Measurements from ENCODE around the gene SNX8. TPM values are rescaled to one million over a fixed set of nuclear protein-coding genes. Genes with fewer than 3 reads are reported as not detected.

The SNX8 gene
- total and polyA plus RNA-seq, 2 of the 8 experiments (the other 6 are each of a cell fraction or from before 2014, with no cell fraction given) = 46.2 to 70.8 TPM

- Histone ChIP-seq H4K20me1 (replicated peaks in 1 of 2; ENCODE audit: control insufficient read depth in 1 of 2, insufficient read depth in 2 of 2, low read length in 2 of 2) (peaks cover 0 to 9% of the 10 kb centered on the region in 2 experiments), H2AFZ (ENCODE audit: low read length) (no peak overlapping the region), H3K14ac (ENCODE audit: insufficient read length) (no peak overlapping the region), H3K4me2 (ENCODE audit: insufficient read depth in 1 of 2, low read depth in 2 of 2, low read length in 2 of 2) (no peak overlapping the region), H3K79me2 (ENCODE audit: control insufficient read depth in 1 of 2, insufficient read depth in 2 of 2, low read length in 2 of 2) (no peaks in the 10 kb centered on the region), H2BK120ac (replicated peaks; ENCODE audit: low read depth, low read length) (no peak overlapping the region), H3K79me1 (ENCODE audit: low read depth, low read length) (no peaks in the 10 kb centered on the region), H3K4me3 (ENCODE audit: extremely low read depth in 1 of 4, insufficient read depth in 2 of 4, low read depth in 3 of 4, low read length in 4 of 4) (no peak overlapping the region), H3K9me3 (ENCODE audit: insufficient read depth in 2 of 2, low read depth in 1 of 2, low read length in 1 of 2) (no peaks in the 10 kb centered on the region), H3K4me1 (replicated peaks in 1 of 4; ENCODE audit: control insufficient read depth in 3 of 4, insufficient read depth in 4 of 4, low read length in 3 of 4) (no peaks in the 10 kb centered on the region), H2BK15ac (ENCODE audit: low read length) (no peak overlapping the region; the same call in 1 of the 2 replicates), H4K8ac (ENCODE audit: extremely low read depth, insufficient read depth, low read length) (no peak overlapping the region; the same call in 1 of the 2 replicates), H3K4ac (replicated peaks; ENCODE audit: insufficient read length, low read depth, low read length) (no peak overlapping the region), H2BK12ac (ENCODE audit: low read depth, low read length) (no peak overlapping the region), H4K5ac (ENCODE audit: insufficient read length, low read depth, low read length) (no peak overlapping the region), H3K23ac (ENCODE audit: insufficient read length) (no peak overlapping the region), H3K23me2 (ENCODE audit: low read depth, low read length) (no peaks in the 10 kb centered on the region), H3K27ac (ENCODE audit: low read depth, low read length) (no peak overlapping the region), H2AK5ac (ENCODE audit: low read depth, low read length) (no peak overlapping the region), H2BK20ac (ENCODE audit: low read length) (no peak overlapping the region), H3K27me3 (replicated peaks in 1 of 4; ENCODE audit: control insufficient read depth in 3 of 4, extremely low read depth in 1 of 4, insufficient read depth in 3 of 4, low read length in 3 of 4) (no peaks in the 10 kb centered on the region), H3K18ac (ENCODE audit: extremely low read depth, low read length) (no peak overlapping the region), H3K9ac (replicated peaks in 1 of 4; ENCODE audit: extremely low read depth in 1 of 4, low read depth in 3 of 4, low read length in 3 of 4) (no peak overlapping the region), H3K36me3 (ENCODE audit: control insufficient read depth in 2 of 4, insufficient read depth in 4 of 4, low read length in 3 of 4) (peaks cover 0 to 14% (median 0%) of the 10 kb centered on the region in 4 experiments; a peak in 4 of 8 replicates), H4K91ac (replicated peaks; ENCODE audit: insufficient read length, low read length) (no peak overlapping the region), H3K56ac (replicated peaks; ENCODE audit: insufficient read length, low read depth, low read length) (no peak overlapping the region), H2BK5ac (ENCODE audit: low read depth, low read length) (no peak overlapping the region)
- ChIA-PET CTCF (ENCODE audit: partially characterized antibody) (interaction anchor here (0.6 to 1.7 kb wide), 4 partner anchors 45 to 672 kb away, joined by 3 to 4 read pairs (median 3); no protein-coding TSS in a partner anchor), POLR2A (ENCODE audit: partially characterized antibody) (interaction anchor here (0.7 to 3.1 kb wide), 8 partner anchors 7 to 100 kb away, joined by 3 to 11 read pairs (median 5); partner anchors contain the start of genes EIF3B, MAD1L1, MRM2 and NUDT1)
- no peak for DNase-seq (ENCODE audit: low read depth in 1 of 2, low spot score in 2 of 2)
- no peak for FAIRE-seq
- 93% methylated on average over 31 of the region's 31 CpGs; no CpG with 5 or more reads in 1 of the 2 experiments for WGBS, 2 experiments (ENCODE audit: extremely low coverage in 1 of 2, insufficient coverage in 1 of 2, insufficient read length in 1 of 2, insufficient replicate concordance in 2 of 2, low coverage in 1 of 2, low lambda C conversion rate in 2 of 2, missing lambda C conversion rate in 1 of 2)
- no peak for TF ChIP-seq TCF12 (IDR thresholded peaks at IDR 0.05; ENCODE audit: low read depth, low read length)
- TF ChIP-seq CEBPB (IDR thresholded peaks at IDR 0.05; ENCODE audit: low read depth, low read length) = no peak
These were observed 59.7 kb downstream of the SNX8 start for GRCh38 chr7:2254429-2255144.
